ENCODE measurements around the gene DAB1. TPM values are rescaled to one million over a fixed set of nuclear protein-coding genes. Genes with fewer than 3 reads are reported as not detected.

Gene DAB1
- total RNA-seq, 1 donor from 2014 or later: 1.9 TPM

DNA sequence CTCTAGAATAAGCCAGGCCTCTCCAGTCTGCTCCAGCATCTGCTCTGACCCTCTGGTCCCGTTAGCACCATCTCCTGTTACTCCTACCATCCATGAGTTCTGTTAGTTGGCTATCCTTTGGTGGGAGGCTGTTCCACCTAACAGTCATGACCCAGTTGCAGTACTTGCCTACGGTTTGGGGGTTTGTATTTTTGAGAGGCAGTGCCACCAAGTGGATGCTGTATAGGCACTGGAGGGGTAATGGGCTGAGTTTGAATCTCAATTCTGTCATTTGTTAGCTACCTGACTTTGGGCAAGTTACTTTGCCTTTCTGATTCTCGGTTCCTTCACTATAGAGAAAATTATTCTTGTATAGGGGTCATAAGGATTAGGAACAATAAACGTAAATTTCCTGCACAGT is 445.9 kb downstream of the DAB1 start:
- H3K4me3 Mint-ChIP-seq: no peak overlapping the region
- H3K27me3 Mint-ChIP-seq (ENCODE audit: low read depth): peaks cover 54% of the 10 kb centered on the region
- H3K27ac Mint-ChIP-seq: no peak overlapping the region
- no peaks in the 10 kb centered on the region for H3K36me3 Mint-ChIP-seq
- DNase-seq (ENCODE audit: low spot score in 2 of 2, unreplicated experiment in 2 of 2): no peak
- TF ChIP-seq, protein P1, sequence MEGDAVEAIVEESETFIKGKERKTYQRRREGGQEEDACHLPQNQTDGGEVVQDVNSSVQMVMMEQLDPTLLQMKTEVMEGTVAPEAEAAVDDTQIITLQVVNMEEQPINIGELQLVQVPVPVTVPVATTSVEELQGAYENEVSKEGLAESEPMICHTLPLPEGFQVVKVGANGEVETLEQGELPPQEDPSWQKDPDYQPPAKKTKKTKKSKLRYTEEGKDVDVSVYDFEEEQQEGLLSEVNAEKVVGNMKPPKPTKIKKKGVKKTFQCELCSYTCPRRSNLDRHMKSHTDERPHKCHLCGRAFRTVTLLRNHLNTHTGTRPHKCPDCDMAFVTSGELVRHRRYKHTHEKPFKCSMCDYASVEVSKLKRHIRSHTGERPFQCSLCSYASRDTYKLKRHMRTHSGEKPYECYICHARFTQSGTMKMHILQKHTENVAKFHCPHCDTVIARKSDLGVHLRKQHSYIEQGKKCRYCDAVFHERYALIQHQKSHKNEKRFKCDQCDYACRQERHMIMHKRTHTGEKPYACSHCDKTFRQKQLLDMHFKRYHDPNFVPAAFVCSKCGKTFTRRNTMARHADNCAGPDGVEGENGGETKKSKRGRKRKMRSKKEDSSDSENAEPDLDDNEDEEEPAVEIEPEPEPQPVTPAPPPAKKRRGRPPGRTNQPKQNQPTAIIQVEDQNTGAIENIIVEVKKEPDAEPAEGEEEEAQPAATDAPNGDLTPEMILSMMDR (IDR thresholded peaks at IDR 0.05; ENCODE audit: unreplicated experiment): no peak
- no peaks in the 10 kb centered on the region for H3K4me1 Mint-ChIP-seq
- peaks cover 2% of the 10 kb centered on the region for H3K9me3 Mint-ChIP-seq

DNA sequence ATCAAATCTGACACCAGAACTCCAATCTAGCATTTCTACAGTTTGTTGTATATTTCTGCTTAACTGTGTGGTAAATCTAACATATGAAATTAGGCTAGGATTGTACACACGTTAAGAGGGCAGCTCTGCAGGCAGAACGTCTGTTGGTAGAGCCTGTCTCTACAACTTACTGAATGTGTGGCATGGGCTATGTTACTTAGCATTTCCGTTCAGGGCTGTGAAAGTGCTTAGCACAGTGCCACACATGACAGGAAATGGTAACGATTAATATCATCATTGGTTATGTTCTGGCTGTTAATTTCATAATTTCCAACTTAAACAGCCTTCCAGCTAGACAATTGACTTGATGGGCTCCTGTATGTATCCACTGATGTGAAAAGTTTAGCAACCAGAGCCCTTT is 448.4 kb downstream of the DAB1 start:
- H3K9me3 Mint-ChIP-seq: peaks cover 7% of the 10 kb centered on the region
- TF ChIP-seq, protein P1 (IDR thresholded peaks at IDR 0.05; ENCODE audit: unreplicated experiment): no peak

DNA sequence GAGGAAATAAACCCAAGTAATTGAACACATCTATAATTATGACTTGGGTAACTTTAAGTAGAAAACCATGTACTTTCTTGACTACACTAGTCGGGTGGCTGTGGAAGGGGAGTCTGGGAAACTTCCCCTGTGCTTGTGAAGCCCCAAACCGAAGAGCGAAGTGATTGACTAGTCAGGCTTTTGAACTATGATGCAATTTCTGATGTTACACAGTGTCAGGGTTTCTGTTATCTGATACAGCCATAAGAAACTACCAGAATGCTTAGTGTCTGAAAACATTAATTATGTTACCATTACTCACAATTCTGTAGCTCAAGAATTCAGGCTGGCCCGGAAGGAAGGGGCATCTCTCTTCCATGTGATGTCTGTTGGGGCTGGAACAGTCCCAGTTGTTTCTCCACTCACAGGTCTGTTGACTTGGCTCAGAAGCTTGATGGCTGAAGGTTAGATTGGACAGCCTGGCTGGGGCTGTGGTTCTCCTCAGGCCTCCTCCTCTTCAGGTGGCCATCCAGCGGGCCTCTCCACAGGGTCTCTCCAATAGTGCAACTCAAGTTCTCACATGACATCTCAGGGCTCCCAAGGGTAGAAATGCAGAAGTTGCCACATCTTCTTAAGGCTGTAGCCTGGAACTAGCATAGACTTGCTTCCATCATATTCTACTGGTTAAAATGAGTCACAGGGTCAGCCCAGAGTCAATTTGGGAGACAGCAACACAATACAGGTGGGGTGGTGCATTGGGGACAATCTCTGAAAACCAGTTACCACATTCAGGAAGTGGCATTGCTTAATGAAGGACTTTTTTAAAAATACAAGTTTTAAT is 449.7 kb downstream of the DAB1 start:
- DNase-seq (ENCODE audit: low spot score in 2 of 2, unreplicated experiment in 2 of 2): no peak
- Mint-ChIP-seq H3K9me3 (peaks cover 7% of the 10 kb centered on the region), H3K36me3 (no peaks in the 10 kb centered on the region), H3K4me3 (no peak overlapping the region), H3K27ac (no peak overlapping the region), H3K4me1 (no peaks in the 10 kb centered on the region), H3K27me3 (ENCODE audit: low read depth) (peaks cover 35% of the 10 kb centered on the region)
- TF ChIP-seq, protein P1 (IDR thresholded peaks at IDR 0.05; ENCODE audit: unreplicated experiment): no peak

More for the DNA sequence above, 448.4 kb downstream of the DAB1 start:
- Mint-ChIP-seq H3K36me3 (no peaks in the 10 kb centered on the region), H3K27ac (no peak overlapping the region), H3K27me3 (ENCODE audit: low read depth) (peaks cover 43% of the 10 kb centered on the region), H3K4me1 (no peaks in the 10 kb centered on the region), H3K4me3 (no peak overlapping the region)
- no peak for DNase-seq (ENCODE audit: low spot score in 2 of 2, unreplicated experiment in 2 of 2)

- H3K4me3 Mint-ChIP-seq: no peak overlapping the region
- H3K36me3 Mint-ChIP-seq: no peaks in the 10 kb centered on the region
- no peaks in the 10 kb centered on the region for H3K4me1 Mint-ChIP-seq
- TF ChIP-seq, protein P1 (IDR thresholded peaks at IDR 0.05; ENCODE audit: unreplicated experiment): no peak
- DNase-seq (ENCODE audit: low spot score in 2 of 2, unreplicated experiment in 2 of 2): no peak
- peaks cover 29% of the 10 kb centered on the region for H3K27me3 Mint-ChIP-seq (ENCODE audit: low read depth)
- no peak overlapping the region for H3K27ac Mint-ChIP-seq
- H3K9me3 Mint-ChIP-seq: peaks cover 10% of the 10 kb centered on the region
Measured at GRCh38 chr1:56972976-56973375, 450.9 kb downstream of the DAB1 start.

- Mint-ChIP-seq H3K9me3 (peaks cover 10% of the 10 kb centered on the region), H3K27ac (no peak overlapping the region), H3K4me3 (no peak overlapping the region), H3K36me3 (no peaks in the 10 kb centered on the region), H3K27me3 (ENCODE audit: low read depth) (peaks cover 10% of the 10 kb centered on the region), H3K4me1 (no peaks in the 10 kb centered on the region)
- DNase-seq (ENCODE audit: low spot score in 2 of 2, unreplicated experiment in 2 of 2): no peak
- TF ChIP-seq, protein P1 (IDR thresholded peaks at IDR 0.05; ENCODE audit: unreplicated experiment): no peak
Measured at GRCh38 chr1:56970280-56970679, 453.6 kb downstream of the DAB1 start.
